GM12891 (cell line): Measurements from ENCODE around the gene SGSM1.

Source experiments
- POLR2A ChIP-seq: IDR thresholded peaks from 2 replicates; pipeline ENCODE4 v1.6.1; 2011; ENCODE audit warnings: low read depth, low read length, control low read depth
- POLR2AphosphoS5 ChIP-seq: IDR thresholded peaks from 2 replicates; pipeline ENCODE4 v1.6.1; 2011; ENCODE audit warnings: low read depth, low read length, control low read depth

DNA sequence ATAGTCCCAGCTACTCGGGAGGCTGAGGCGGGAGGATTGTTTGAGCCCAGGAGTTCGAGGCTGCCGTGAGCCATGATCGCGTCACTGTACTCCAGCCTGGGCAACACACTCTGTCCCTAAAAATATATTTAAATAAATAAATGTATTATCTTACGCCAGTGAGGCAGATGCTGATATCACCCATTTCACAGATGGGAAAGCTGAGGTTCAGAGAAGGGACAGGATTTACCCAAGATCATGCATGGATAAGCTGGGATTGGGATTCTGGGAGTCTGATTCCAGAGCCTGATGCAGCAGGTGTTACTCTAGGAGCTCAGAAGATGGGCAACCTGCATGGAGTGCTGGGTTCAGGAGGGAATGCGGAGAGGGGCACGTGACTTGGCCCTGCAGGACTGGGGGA is 17.8 kb downstream of the SGSM1 start:
- no peak for TF ChIP-seq POLR2A
- TF ChIP-seq POLR2AphosphoS5, result no peak
